ENCODE results near the gene G6PD. TPM values are rescaled to one million over a fixed set of nuclear protein-coding genes. Genes with fewer than 3 reads are reported as not detected.

G6PD gene
- total RNA-seq, 1 donor from 2014 or later, result 20.0 TPM

DNA sequence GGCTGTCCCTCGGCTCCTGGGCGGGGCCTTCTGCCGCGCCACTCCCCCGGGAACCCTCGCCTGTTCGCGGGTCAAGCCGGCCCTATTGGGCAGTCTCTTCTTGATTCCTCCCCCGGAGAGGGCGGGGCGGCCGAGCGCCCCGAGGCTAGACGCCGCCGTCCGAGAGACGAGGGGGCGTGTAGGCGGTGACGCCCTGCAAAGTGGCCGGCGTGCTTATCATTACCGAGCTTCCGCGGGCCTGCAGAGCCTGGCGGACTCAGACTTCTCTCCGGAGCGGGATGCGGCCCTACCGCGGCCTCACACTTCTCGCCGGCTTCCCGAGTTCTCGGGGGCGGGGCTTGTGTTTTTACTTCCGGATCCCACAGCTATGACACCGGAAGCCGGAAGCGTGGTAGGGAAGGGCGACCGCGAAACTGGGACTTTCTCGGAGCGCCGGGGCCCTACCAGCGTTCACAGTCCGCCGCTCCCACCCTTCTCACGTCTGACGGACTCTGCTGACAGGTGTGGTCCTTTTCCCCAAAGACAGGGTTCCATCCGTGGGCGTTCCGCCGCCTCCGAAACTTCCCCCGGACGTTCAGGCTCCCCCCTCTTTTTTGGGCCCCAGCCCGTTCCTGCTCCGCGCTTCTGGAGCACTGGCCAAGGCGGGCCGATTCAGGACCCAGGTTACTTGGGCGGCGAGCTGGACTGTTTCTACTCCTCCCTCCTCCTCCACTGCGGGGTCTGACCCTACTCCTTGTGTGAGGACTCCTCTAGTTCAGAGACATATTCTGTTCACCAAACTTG is 790 bp upstream of the G6PD start, which contains the start of gene IKBKG:
Gene IKBKG, plus strand, starts transcription at position 376 of the 783 bp plus-strand sequence. CDS start 4,383 bp downstream, outside the sequence.
- Histone ChIP-seq H3K27me3 (ENCODE audit: control insufficient read depth, insufficient read depth, low read length) (no peaks in the 10 kb centered on the region), H3K36me3 (ENCODE audit: control insufficient read depth, insufficient read depth, low read length) (peaks cover 7% of the 10 kb centered on the region), H3K4me3 (ENCODE audit: low read depth, low read length) (peak within 1 kb of the TSS; percentile 64)
- TF ChIP-seq, protein P1, sequence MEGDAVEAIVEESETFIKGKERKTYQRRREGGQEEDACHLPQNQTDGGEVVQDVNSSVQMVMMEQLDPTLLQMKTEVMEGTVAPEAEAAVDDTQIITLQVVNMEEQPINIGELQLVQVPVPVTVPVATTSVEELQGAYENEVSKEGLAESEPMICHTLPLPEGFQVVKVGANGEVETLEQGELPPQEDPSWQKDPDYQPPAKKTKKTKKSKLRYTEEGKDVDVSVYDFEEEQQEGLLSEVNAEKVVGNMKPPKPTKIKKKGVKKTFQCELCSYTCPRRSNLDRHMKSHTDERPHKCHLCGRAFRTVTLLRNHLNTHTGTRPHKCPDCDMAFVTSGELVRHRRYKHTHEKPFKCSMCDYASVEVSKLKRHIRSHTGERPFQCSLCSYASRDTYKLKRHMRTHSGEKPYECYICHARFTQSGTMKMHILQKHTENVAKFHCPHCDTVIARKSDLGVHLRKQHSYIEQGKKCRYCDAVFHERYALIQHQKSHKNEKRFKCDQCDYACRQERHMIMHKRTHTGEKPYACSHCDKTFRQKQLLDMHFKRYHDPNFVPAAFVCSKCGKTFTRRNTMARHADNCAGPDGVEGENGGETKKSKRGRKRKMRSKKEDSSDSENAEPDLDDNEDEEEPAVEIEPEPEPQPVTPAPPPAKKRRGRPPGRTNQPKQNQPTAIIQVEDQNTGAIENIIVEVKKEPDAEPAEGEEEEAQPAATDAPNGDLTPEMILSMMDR (IDR thresholded peaks at IDR 0.05; ENCODE audit: insufficient read depth, low read length, severe bottlenecking), result no peak
- peak; percentile 69 for DNase-seq (ENCODE audit: low read depth)
- FAIRE-seq, result no peak

DNA sequence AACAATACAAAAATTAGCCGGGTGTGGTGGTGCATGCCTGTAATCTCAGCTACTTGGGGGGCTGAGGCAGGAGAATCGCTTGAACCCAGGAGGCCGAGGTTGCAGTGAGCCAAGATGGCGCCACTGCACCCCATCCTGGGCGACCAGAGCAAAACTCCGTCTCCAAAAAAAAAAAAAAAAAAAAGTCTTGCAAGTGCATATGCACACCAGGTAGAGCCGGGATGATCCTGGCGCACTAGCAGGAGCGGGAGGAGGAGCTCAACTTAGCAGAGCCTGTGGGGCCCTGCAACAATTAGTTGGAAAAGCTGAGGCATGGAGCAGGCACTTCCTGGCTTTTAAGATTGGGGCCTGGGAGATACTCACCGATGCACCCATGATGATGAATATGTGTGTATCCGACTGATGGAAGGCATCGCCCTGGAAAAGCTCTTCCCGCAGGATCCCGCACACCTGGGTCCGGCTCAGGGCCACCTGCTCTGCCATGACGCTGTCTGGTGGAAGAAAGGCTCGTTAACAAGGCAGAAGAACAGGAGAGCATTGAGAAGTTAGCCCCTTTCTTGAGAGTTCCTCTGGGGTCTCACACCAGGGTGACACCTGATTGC is 872 bp downstream of the G6PD start:
- Histone ChIP-seq H3K4me3 (ENCODE audit: low read depth, low read length) (peak overlapping the region; percentile 64), H3K36me3 (ENCODE audit: control insufficient read depth, insufficient read depth, low read length) (peaks cover 2% of the 10 kb centered on the region), H3K27me3 (ENCODE audit: control insufficient read depth, insufficient read depth, low read length) (no peaks in the 10 kb centered on the region)
- DNase-seq (ENCODE audit: low read depth), result no peak
- TF ChIP-seq, protein P1 (IDR thresholded peaks at IDR 0.05; ENCODE audit: insufficient read depth, low read length, severe bottlenecking), result no peak
- FAIRE-seq, result no peak

DNA sequence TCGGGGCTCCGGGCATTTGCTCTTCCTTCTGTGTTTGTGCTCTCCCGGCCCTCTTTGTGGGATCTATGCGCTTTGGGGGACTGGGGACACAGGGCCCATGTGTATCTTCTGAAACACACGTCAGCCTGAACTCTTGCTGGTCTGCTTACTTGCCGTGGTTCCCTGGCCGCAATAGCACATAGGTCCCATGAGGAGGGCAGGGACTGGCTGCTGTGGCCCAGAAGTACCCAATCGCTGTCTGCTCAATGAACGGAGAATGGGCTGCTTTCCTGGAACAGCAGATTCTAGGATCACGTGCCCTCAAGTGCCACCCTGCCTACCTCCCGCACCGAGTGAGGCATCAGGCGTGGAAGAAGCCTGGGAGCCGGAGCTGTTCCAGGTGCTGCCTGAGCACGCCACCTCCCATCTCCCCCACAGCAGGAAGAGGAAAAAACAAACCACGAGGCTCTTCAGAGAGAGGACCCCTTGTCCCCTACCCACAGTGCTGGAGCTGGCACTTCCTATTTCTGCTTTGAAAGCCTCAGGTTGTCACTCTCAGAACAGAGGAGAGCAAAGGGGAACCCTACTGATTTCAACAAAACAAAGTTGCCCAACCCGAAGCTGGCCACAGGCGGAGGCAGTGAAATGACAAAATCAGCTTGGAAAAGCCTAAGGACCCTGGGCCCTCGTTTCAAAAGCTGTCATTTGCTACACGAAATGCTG is 3.8 kb downstream of the G6PD start:
- Histone ChIP-seq H3K4me3 (ENCODE audit: low read depth, low read length) (no peak overlapping the region), H3K36me3 (ENCODE audit: control insufficient read depth, insufficient read depth, low read length) (peaks cover 2% of the 10 kb centered on the region), H3K27me3 (ENCODE audit: control insufficient read depth, insufficient read depth, low read length) (no peaks in the 10 kb centered on the region)
- DNase-seq (ENCODE audit: low read depth) (no peak), FAIRE-seq (no peak)
- TF ChIP-seq, protein P1 (IDR thresholded peaks at IDR 0.05; ENCODE audit: insufficient read depth, low read length, severe bottlenecking), result no peak

DNA sequence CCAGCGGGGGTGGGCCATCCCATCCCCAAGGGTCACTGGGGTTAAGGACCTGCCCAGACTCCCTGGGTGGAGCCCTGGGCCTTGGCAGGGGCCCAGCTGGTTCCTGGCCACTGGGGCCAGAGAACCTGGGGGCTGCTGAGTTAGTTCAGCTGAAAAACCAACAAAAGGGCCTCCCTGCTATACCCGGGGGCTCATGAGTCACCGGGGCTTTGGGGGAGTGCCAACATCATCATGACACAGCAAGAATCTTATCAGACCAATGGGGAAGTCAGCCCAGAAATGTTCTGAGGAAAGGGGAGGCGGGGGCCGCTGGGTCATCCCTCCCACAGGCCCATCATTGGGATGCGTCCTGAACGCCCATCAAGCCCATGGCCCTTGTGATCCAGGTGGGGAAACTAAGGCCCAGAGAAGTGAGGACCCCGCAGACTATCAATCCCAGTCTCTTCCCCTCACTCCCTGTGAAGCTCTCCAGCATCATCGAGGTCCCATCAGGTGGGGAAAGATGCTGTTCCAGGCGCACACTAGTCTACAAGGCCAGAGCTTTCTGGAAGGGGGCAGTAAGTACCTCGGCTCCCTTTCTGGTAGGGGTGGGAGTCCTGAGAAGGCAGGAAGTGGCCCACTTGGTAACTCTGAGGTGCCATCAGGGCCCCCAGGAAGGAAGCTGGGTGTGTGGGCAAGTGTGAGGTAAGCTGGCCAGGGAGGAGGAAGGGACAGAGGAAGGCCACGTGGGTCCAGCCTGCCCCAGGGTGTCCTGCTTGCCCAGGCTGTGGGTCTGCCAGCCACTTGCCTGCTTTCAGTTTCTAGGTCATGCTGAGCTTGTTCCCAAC is 4.5 kb downstream of the G6PD start:
- Histone ChIP-seq H3K4me3 (ENCODE audit: low read depth, low read length) (no peak overlapping the region), H3K27me3 (ENCODE audit: control insufficient read depth, insufficient read depth, low read length) (no peaks in the 10 kb centered on the region), H3K36me3 (ENCODE audit: control insufficient read depth, insufficient read depth, low read length) (peaks cover 2% of the 10 kb centered on the region)
- FAIRE-seq (no peak), DNase-seq (ENCODE audit: low read depth) (peak; percentile 80)
- TF ChIP-seq, protein P1 (IDR thresholded peaks at IDR 0.05; ENCODE audit: insufficient read depth, low read length, severe bottlenecking), result no peak

DNA sequence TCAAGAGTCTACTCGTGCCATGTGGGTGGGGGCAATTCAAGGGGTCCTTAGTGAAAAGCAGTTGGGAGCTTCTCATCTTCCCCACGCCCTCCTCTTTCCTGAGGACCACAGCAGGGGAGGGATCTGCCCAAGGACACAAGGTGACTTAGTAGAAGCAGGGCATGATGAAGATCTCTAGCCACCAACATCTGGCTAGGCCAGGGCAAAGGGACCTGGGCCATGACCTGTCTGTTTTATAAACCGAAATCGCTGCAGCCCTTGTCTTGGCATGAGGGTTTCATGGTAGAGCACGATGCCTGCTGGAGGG is 5.1 kb downstream of the G6PD start:
- H3K36me3 ChIP-seq (ENCODE audit: control insufficient read depth, insufficient read depth, low read length), result peaks cover 2% of the 10 kb centered on the region
- H3K4me3 ChIP-seq (ENCODE audit: low read depth, low read length), result no peak overlapping the region
- DNase-seq (ENCODE audit: low read depth) (no peak), FAIRE-seq (no peak)
- H3K27me3 ChIP-seq (ENCODE audit: control insufficient read depth, insufficient read depth, low read length), result no peaks in the 10 kb centered on the region
- TF ChIP-seq, protein P1 (IDR thresholded peaks at IDR 0.05; ENCODE audit: insufficient read depth, low read length, severe bottlenecking), result no peak
